Measurements from ENCODE around the gene LIPC.

The LIPC gene

GRCh38 chr15:58571491-58571890 is 139.7 kb downstream of the LIPC start:
- H3K4me2 ChIP-seq (ENCODE audit: low read depth, low read length): no peak overlapping the region
- no peak overlapping the region for H3K4me3 ChIP-seq (ENCODE audit: low read length)
- H3K79me2 ChIP-seq (ENCODE audit: low read length): no peaks in the 10 kb centered on the region
- no peaks in the 10 kb centered on the region for H4K20me1 ChIP-seq (ENCODE audit: insufficient read depth, low read length)
- no peaks in the 10 kb centered on the region for H3K9me2 ChIP-seq (replicated peaks; ENCODE audit: insufficient read depth, low read length)
- H3K9me3 ChIP-seq (replicated peaks; ENCODE audit: insufficient read depth, low read length): no peaks in the 10 kb centered on the region
- DNase-seq: no peak
- H3F3A ChIP-seq (ENCODE audit: insufficient read depth, low read length): no peaks in the 10 kb centered on the region
- no peaks in the 10 kb centered on the region for H3K36me3 ChIP-seq (replicated peaks; ENCODE audit: insufficient read depth, low read length)
- no peaks in the 10 kb centered on the region for H3K27me3 ChIP-seq (replicated peaks; ENCODE audit: insufficient read depth, low read length)
- peaks cover 6% of the 10 kb centered on the region; the same call in 1 of the 2 replicates for H3K4me1 ChIP-seq (ENCODE audit: low read length)
- no peak overlapping the region for H3K9ac ChIP-seq (ENCODE audit: low read length)
- H3K27ac ChIP-seq (ENCODE audit: low read length): no peak overlapping the region
- TF ChIP-seq CTCF (IDR thresholded peaks at IDR 0.05; ENCODE audit: low read length) (no peak), EZH2phosphoT487 (IDR thresholded peaks at IDR 0.05; ENCODE audit: low read length) (no peak), EZH2 (optimal IDR thresholded peaks at IDR 0.05; ENCODE audit: low read depth, low read length) (no peak)
- H2AFZ ChIP-seq (ENCODE audit: low read length): no peak overlapping the region

GRCh38 chr15:58572521-58572920 is 140.7 kb downstream of the LIPC start:
- H3K4me3 ChIP-seq (ENCODE audit: low read length): no peak overlapping the region
- H3K9me2 ChIP-seq (replicated peaks; ENCODE audit: insufficient read depth, low read length): no peaks in the 10 kb centered on the region
- H3K9me3 ChIP-seq (replicated peaks; ENCODE audit: insufficient read depth, low read length): no peaks in the 10 kb centered on the region
- H3K4me1 ChIP-seq (ENCODE audit: low read length): peaks cover 6% of the 10 kb centered on the region; the same call in 1 of the 2 replicates
- H3K79me2 ChIP-seq (ENCODE audit: low read length): no peaks in the 10 kb centered on the region
- H3K4me2 ChIP-seq (ENCODE audit: low read depth, low read length): no peak overlapping the region
- H3K27me3 ChIP-seq (replicated peaks; ENCODE audit: insufficient read depth, low read length): no peaks in the 10 kb centered on the region
- H2AFZ ChIP-seq (ENCODE audit: low read length): no peak overlapping the region
- H3K27ac ChIP-seq (ENCODE audit: low read length): no peak overlapping the region
- H3K9ac ChIP-seq (ENCODE audit: low read length): no peak overlapping the region
- no peaks in the 10 kb centered on the region for H3F3A ChIP-seq (ENCODE audit: insufficient read depth, low read length)
- TF ChIP-seq EZH2 (optimal IDR thresholded peaks at IDR 0.05; ENCODE audit: low read depth, low read length) (no peak), CTCF (IDR thresholded peaks at IDR 0.05; ENCODE audit: low read length) (no peak), EZH2phosphoT487 (IDR thresholded peaks at IDR 0.05; ENCODE audit: low read length) (no peak)
- no peaks in the 10 kb centered on the region for H3K36me3 ChIP-seq (replicated peaks; ENCODE audit: insufficient read depth, low read length)
- no peaks in the 10 kb centered on the region for H4K20me1 ChIP-seq (ENCODE audit: insufficient read depth, low read length)
- DNase-seq: no peak

GRCh38 chr15:58573270-58573669 is 141.5 kb downstream of the LIPC start:
- H3K36me3 ChIP-seq (replicated peaks; ENCODE audit: insufficient read depth, low read length): no peaks in the 10 kb centered on the region
- no peaks in the 10 kb centered on the region for H3K9me2 ChIP-seq (replicated peaks; ENCODE audit: insufficient read depth, low read length)
- no peak overlapping the region for H3K9ac ChIP-seq (ENCODE audit: low read length)
- H3K4me2 ChIP-seq (ENCODE audit: low read depth, low read length): no peak overlapping the region
- no peak for DNase-seq
- H3K4me3 ChIP-seq (ENCODE audit: low read length): no peak overlapping the region
- no peaks in the 10 kb centered on the region for H4K20me1 ChIP-seq (ENCODE audit: insufficient read depth, low read length)
- no peaks in the 10 kb centered on the region for H3K79me2 ChIP-seq (ENCODE audit: low read length)
- H3K4me1 ChIP-seq (ENCODE audit: low read length): peaks cover 4% of the 10 kb centered on the region; the same call in 1 of the 2 replicates
- TF ChIP-seq EZH2 (optimal IDR thresholded peaks at IDR 0.05; ENCODE audit: low read depth, low read length) (no peak), CTCF (IDR thresholded peaks at IDR 0.05; ENCODE audit: low read length) (no peak)
- no peaks in the 10 kb centered on the region for H3K27me3 ChIP-seq (replicated peaks; ENCODE audit: insufficient read depth, low read length)
- no peak overlapping the region for H3K27ac ChIP-seq (ENCODE audit: low read length)
- no peaks in the 10 kb centered on the region for H3K9me3 ChIP-seq (replicated peaks; ENCODE audit: insufficient read depth, low read length)
- H3F3A ChIP-seq (ENCODE audit: insufficient read depth, low read length): no peaks in the 10 kb centered on the region
- H2AFZ ChIP-seq (ENCODE audit: low read length): no peak overlapping the region
